ENCODE data around the gene COL8A2. TPM values are rescaled to one million over a fixed set of nuclear protein-coding genes. Genes with fewer than 3 reads are reported as not detected.
A peak's percentile ranks its signal among the peaks of the same experiment; 100 is the strongest.

The COL8A2 gene
- total RNA-seq, 2 experiments from 2014 or later = not detected

- POLR2A ChIA-PET = no interaction called here
- no peak overlapping the region for H3K27ac Mint-ChIP-seq
- H3K27me3 Mint-ChIP-seq = no peaks in the 10 kb centered on the region
- DNase-seq = no peak
- H3K4me3 Mint-ChIP-seq = no peak overlapping the region
- no peaks in the 10 kb centered on the region for H3K9me3 Mint-ChIP-seq
- H3K36me3 Mint-ChIP-seq (ENCODE audit: low read depth) = no peaks in the 10 kb centered on the region
- CTCF ChIA-PET = interaction anchor here (1.5 to 5.0 kb wide), 2 partner anchors 19 to 170 kb away, joined by 3 to 18 read pairs; no protein-coding TSS in a partner anchor
- peaks cover 12% of the 10 kb centered on the region for H3K4me1 Mint-ChIP-seq
Observed at GRCh38 chr1:36115931-36116330, 9.1 kb downstream of the COL8A2 start.

GRCh38 chr1:36115200-36115669 lies 9.8 kb downstream of the COL8A2 start:
- Mint-ChIP-seq H3K36me3 (ENCODE audit: low read depth) (no peaks in the 10 kb centered on the region), H3K27me3 (no peaks in the 10 kb centered on the region), H3K27ac (no peak overlapping the region), H3K4me1 (peaks cover 16% of the 10 kb centered on the region), H3K9me3 (no peaks in the 10 kb centered on the region), H3K4me3 (no peak overlapping the region)
- POLR2A ChIA-PET = interaction anchor here (1.1 kb wide), 1 partner anchor 12 kb away, joined by 3 read pairs; no protein-coding TSS in a partner anchor
- no peak for DNase-seq
- CTCF ChIA-PET = interaction anchor here (1.5 to 5.0 kb wide), 2 partner anchors 20 to 170 kb away, joined by 3 to 18 read pairs; no protein-coding TSS in a partner anchor

- H3K27me3 Mint-ChIP-seq = no peaks in the 10 kb centered on the region
- CTCF ChIA-PET = interaction anchor here (5.0 kb wide), 1 partner anchor 20 kb away, joined by 18 read pairs; no protein-coding TSS in a partner anchor
- H3K4me1 Mint-ChIP-seq = peaks cover 18% of the 10 kb centered on the region
- H3K27ac Mint-ChIP-seq = no peak overlapping the region
- no peak for DNase-seq
- POLR2A ChIA-PET = interaction anchor here (1.1 kb wide), 1 partner anchor 12 kb away, joined by 3 read pairs; no protein-coding TSS in a partner anchor
- no peaks in the 10 kb centered on the region for H3K9me3 Mint-ChIP-seq
- no peaks in the 10 kb centered on the region for H3K36me3 Mint-ChIP-seq (ENCODE audit: low read depth)
- no peak overlapping the region for H3K4me3 Mint-ChIP-seq
Observed at GRCh38 chr1:36114371-36114770, 10.7 kb downstream of the COL8A2 start.

GRCh38 chr1:36112823-36113222 lies 12.2 kb downstream of the COL8A2 start:
- Mint-ChIP-seq H3K27me3 (no peaks in the 10 kb centered on the region), H3K4me1 (peaks cover 32% of the 10 kb centered on the region), H3K9me3 (no peaks in the 10 kb centered on the region), H3K36me3 (ENCODE audit: low read depth) (no peaks in the 10 kb centered on the region), H3K4me3 (no peak overlapping the region), H3K27ac (no peak overlapping the region)
- CTCF ChIA-PET = interaction anchor here (1.9 kb wide), 1 partner anchor 22 kb away, joined by 6 read pairs; no protein-coding TSS in a partner anchor
- DNase-seq = no peak
- POLR2A ChIA-PET = no interaction called here

GRCh38 chr1:36111151-36111550 lies 13.9 kb downstream of the COL8A2 start:
- Mint-ChIP-seq H3K4me1 (peaks cover 32% of the 10 kb centered on the region), H3K36me3 (ENCODE audit: low read depth) (no peaks in the 10 kb centered on the region), H3K4me3 (no peak overlapping the region), H3K27me3 (no peaks in the 10 kb centered on the region), H3K9me3 (no peaks in the 10 kb centered on the region), H3K27ac (no peak overlapping the region)
- CTCF ChIA-PET = interaction anchor here (1.9 kb wide), 1 partner anchor 24 kb away, joined by 6 read pairs; no protein-coding TSS in a partner anchor
- DNase-seq = no peak
- POLR2A ChIA-PET = interaction anchor here (0.6 to 1.5 kb wide), 2 partner anchors 21 to 275 kb away, joined by 4 to 5 read pairs; partner anchors contain the start of gene STK40

GRCh38 chr1:36109041-36109679 lies 15.9 kb downstream of the COL8A2 start:
- POLR2A ChIA-PET = interaction anchor here (0.7 to 2.1 kb wide), 4 partner anchors 40 to 1602 kb away, joined by 3 to 6 read pairs (median 4); partner anchors contain the start of genes MAP7D1 and TRAPPC3
- Mint-ChIP-seq H3K36me3 (ENCODE audit: low read depth) (no peaks in the 10 kb centered on the region), H3K4me3 (no peak overlapping the region), H3K27me3 (no peaks in the 10 kb centered on the region), H3K9me3 (no peaks in the 10 kb centered on the region), H3K4me1 (peaks cover 32% of the 10 kb centered on the region), H3K27ac (peak overlapping the region; percentile 24)
- CTCF ChIA-PET = interaction anchor here (1.1 to 1.8 kb wide), 3 partner anchors 9 to 26 kb away, joined by 3 to 8 read pairs (median 5); no protein-coding TSS in a partner anchor
- DNase-seq = peak; percentile 66

GRCh38 chr1:36108314-36108713 lies 16.7 kb downstream of the COL8A2 start:
- Mint-ChIP-seq H3K9me3 (no peaks in the 10 kb centered on the region), H3K36me3 (ENCODE audit: low read depth) (no peaks in the 10 kb centered on the region), H3K4me1 (peaks cover 32% of the 10 kb centered on the region), H3K4me3 (no peak overlapping the region), H3K27ac (no peak overlapping the region), H3K27me3 (no peaks in the 10 kb centered on the region)
- no peak for DNase-seq
- POLR2A ChIA-PET = interaction anchor here (1.1 to 2.1 kb wide), 2 partner anchors 41 to 43 kb away, joined by 4 to 6 read pairs; partner anchors contain the start of gene TRAPPC3
- CTCF ChIA-PET = interaction anchor here (1.8 kb wide), 1 partner anchor 27 kb away, joined by 8 read pairs; no protein-coding TSS in a partner anchor

GRCh38 chr1:36107394-36107793 lies 17.6 kb downstream of the COL8A2 start:
- CTCF ChIA-PET = interaction anchor here (1.8 kb wide), 1 partner anchor 28 kb away, joined by 8 read pairs; no protein-coding TSS in a partner anchor
- no peak overlapping the region for H3K4me3 Mint-ChIP-seq
- H3K4me1 Mint-ChIP-seq = peaks cover 31% of the 10 kb centered on the region
- H3K27ac Mint-ChIP-seq = no peak overlapping the region
- DNase-seq = no peak
- no peaks in the 10 kb centered on the region for H3K36me3 Mint-ChIP-seq (ENCODE audit: low read depth)
- POLR2A ChIA-PET = no interaction called here
- H3K27me3 Mint-ChIP-seq = no peaks in the 10 kb centered on the region
- no peaks in the 10 kb centered on the region for H3K9me3 Mint-ChIP-seq

- Mint-ChIP-seq H3K36me3 (ENCODE audit: low read depth) (no peaks in the 10 kb centered on the region), H3K9me3 (no peaks in the 10 kb centered on the region), H3K27me3 (no peaks in the 10 kb centered on the region), H3K4me1 (peaks cover 23% of the 10 kb centered on the region), H3K27ac (no peak overlapping the region), H3K4me3 (no peak overlapping the region)
- ChIA-PET POLR2A (interaction anchor here (0.7 to 1.0 kb wide), 2 partner anchors 43 to 291 kb away, joined by 3 read pairs; partner anchors contain the start of gene TRAPPC3), CTCF (no interaction called here)
- DNase-seq = no peak
Observed at GRCh38 chr1:36106269-36106668, 18.8 kb downstream of the COL8A2 start.

GRCh38 chr1:36101546-36101945 lies 23.5 kb downstream of the COL8A2 start:
- H3K27me3 Mint-ChIP-seq = no peaks in the 10 kb centered on the region
- no peaks in the 10 kb centered on the region for H3K9me3 Mint-ChIP-seq
- POLR2A ChIA-PET = interaction anchor here (1.7 kb wide), 1 partner anchor 48 kb away, joined by 3 read pairs; the partner anchor contains the start of gene TRAPPC3

GRCh38 chr1:36100376-36100775 lies 24.6 kb downstream of the COL8A2 start:
- H3K4me3 Mint-ChIP-seq = no peak overlapping the region
- H3K27ac Mint-ChIP-seq = no peak overlapping the region
- no peaks in the 10 kb centered on the region for H3K9me3 Mint-ChIP-seq
- DNase-seq = no peak
- ChIA-PET POLR2A (no interaction called here), CTCF (interaction anchor here (0.6 to 4.4 kb wide), 14 partner anchors 9 to 200 kb away, joined by 3 to 51 read pairs (median 4); partner anchors contain the start of genes THRAP3 and TRAPPC3)
- H3K27me3 Mint-ChIP-seq = no peaks in the 10 kb centered on the region
- H3K36me3 Mint-ChIP-seq (ENCODE audit: low read depth) = no peaks in the 10 kb centered on the region
- peaks cover 7% of the 10 kb centered on the region for H3K4me1 Mint-ChIP-seq

More at GRCh38 chr1:36101546-36101945, 23.5 kb downstream of the COL8A2 start:
- no peaks in the 10 kb centered on the region for H3K36me3 Mint-ChIP-seq (ENCODE audit: low read depth)
- peaks cover 7% of the 10 kb centered on the region for H3K4me1 Mint-ChIP-seq
- no peak overlapping the region for H3K4me3 Mint-ChIP-seq
- H3K27ac Mint-ChIP-seq = no peak overlapping the region
- no peak for DNase-seq
- CTCF ChIA-PET = interaction anchor here (0.9 to 4.4 kb wide), 5 partner anchors 28 to 299 kb away, joined by 5 to 51 read pairs (median 5); no protein-coding TSS in a partner anchor

GRCh38 chr1:36099681-36100341 lies 25.2 kb downstream of the COL8A2 start:
- H3K9me3 Mint-ChIP-seq = no peaks in the 10 kb centered on the region
- H3K27ac Mint-ChIP-seq = no peak overlapping the region
- POLR2A ChIA-PET = interaction anchor here (1.5 kb wide), 1 partner anchor 56 kb away, joined by 3 read pairs; the partner anchor contains the start of gene MAP7D1

More at GRCh38 chr1:36099681-36100341, 25.2 kb downstream of the COL8A2 start:
- peak; percentile 78 for DNase-seq
- CTCF ChIA-PET = interaction anchor here (0.6 to 4.4 kb wide), 15 partner anchors 9 to 268 kb away, joined by 3 to 51 read pairs (median 4); partner anchors contain the start of gene TRAPPC3
- H3K4me1 Mint-ChIP-seq = peaks cover 7% of the 10 kb centered on the region
- H3K4me3 Mint-ChIP-seq = no peak overlapping the region
- no peaks in the 10 kb centered on the region for H3K27me3 Mint-ChIP-seq
- no peaks in the 10 kb centered on the region for H3K36me3 Mint-ChIP-seq (ENCODE audit: low read depth)

All from activated CD4-positive, alpha-beta memory T cell treated with anti-CD3 and anti-CD28 coated beads, Interleukin-2, amount 10 ng/mL, durations not matched to agents 7 days and 5 days (primary cell).